Endothelial cell of umbilical vein (primary cell): ENCODE data around the gene PLPPR4. TPM values are rescaled to one million over a fixed set of nuclear protein-coding genes. Genes with fewer than 3 reads are reported as not detected.

ENCODE experiments used
- BruUV-seq: library from RNA; stranded (reverse); fragments of 400-500 nt; replicated peaks from 2 replicates; lab custom pipeline; 2021; lab: Mats Ljungman, UMichigan
- CTCF ChIA-PET: fragments of 300-600, 350-600 bp; sonication (Branson Sonifier 250); formaldehyde crosslinking; loops from one replicate; lab custom pipeline; 2021; ENCODE audit warnings: antibody characterized with exemption, inconsistent platforms; lab: Charles Lee
- POLR2A ChIA-PET: fragments of 300-600, 350-600 bp; sonication (Branson Sonifier 250); formaldehyde crosslinking; loops from one replicate; lab custom pipeline; 2021; ENCODE audit warnings: antibody characterized with exemption, inconsistent platforms; lab: Charles Lee
- DNase-seq: peaks from one replicate; pipeline ENCODE4 v3.0.0-alpha.2; 2011; ENCODE audit warnings: low read depth, low spot score
- FAIRE-seq: peaks from 2 replicates; lab custom pipeline; 2011; peaks lifted over from hg19 to GRCh38; lab: Jason Lieb, UNC
- H2AFZ ChIP-seq: 2 replicates; pipeline ENCODE4 v1.6.0; 2012; ENCODE audit warnings: low read depth, low read length, control low read depth, inconsistent platforms
- H3K27ac ChIP-seq: 2 replicates; pipeline ENCODE4 v1.5.1; 2011; ENCODE audit warnings: low read depth, mild to moderate bottlenecking, control low read depth, low read length, moderate library complexity; ENCODE audit not compliant: insufficient read depth
- H3K27me3 ChIP-seq, 2 experiments: 2 replicates each; pipeline versions ENCODE4 v1.6.0 to v1.6.1; 2011; ENCODE audit warnings: low read length in 2 of 2, mixed read lengths in 1 of 2; ENCODE audit not compliant: control insufficient read depth in 2 of 2, insufficient read depth in 2 of 2
- H3K36me3 ChIP-seq, 2 experiments: 2 replicates in 1 of 2; 3 replicates in 1 of 2; pipeline ENCODE4 v1.5.1; 2011; ENCODE audit warnings: low read length in 2 of 2, mild to moderate bottlenecking in 1 of 2, moderate library complexity in 1 of 2; ENCODE audit not compliant: control insufficient read depth in 2 of 2, insufficient read depth in 2 of 2; ENCODE audit errors: extremely low read depth in 1 of 2
- H3K4me1 ChIP-seq: 3 replicates; pipeline ENCODE4 v1.5.1; 2011; ENCODE audit warnings: mild to moderate bottlenecking, low read length; ENCODE audit not compliant: control insufficient read depth, insufficient read depth; ENCODE audit errors: extremely low read depth
- H3K4me2 ChIP-seq: 2 replicates; pipeline ENCODE4 v1.6.1; 2011; ENCODE audit warnings: low read length, control low read depth, mixed read lengths; ENCODE audit not compliant: insufficient read depth
- H3K4me3 ChIP-seq, 3 experiments: fragments of 200-600 bp in 1 of 3; sonication (generic), shearing (Covaris generic) in 1 of 3; replicated peaks in 1 of 3; 2 replicates each; pipeline ENCODE4 v1.5.1; 2011 to 2016; ENCODE audit warnings: control low read depth in 3 of 3, low read length in 3 of 3, mild to moderate bottlenecking in 2 of 3, inconsistent platforms in 1 of 3, low read depth in 1 of 3, moderate library complexity in 1 of 3; ENCODE audit not compliant: insufficient read depth in 1 of 3
- H3K79me2 ChIP-seq: 2 replicates; pipeline ENCODE4 v1.6.0; 2012; ENCODE audit warnings: low read length, inconsistent platforms; ENCODE audit not compliant: control insufficient read depth, insufficient read depth
- H3K9ac ChIP-seq: replicated peaks from 2 replicates; pipeline ENCODE3; 2011; ENCODE audit warnings: low read length, control low read depth; ENCODE audit not compliant: insufficient read depth; ENCODE audit errors: extremely low read depth
- H3K9me1 ChIP-seq: replicated peaks from 3 replicates; pipeline ENCODE4 v1.6.0; 2011; ENCODE audit warnings: mild to moderate bottlenecking, low read length; ENCODE audit not compliant: control insufficient read depth, insufficient read depth; ENCODE audit errors: extremely low read depth
- H3K9me3 ChIP-seq: replicated peaks from 2 replicates; pipeline ENCODE4 v1.5.1; 2012; ENCODE audit warnings: low read length, inconsistent platforms; ENCODE audit not compliant: control insufficient read depth, insufficient read depth
- H4K20me1 ChIP-seq: replicated peaks from 2 replicates; pipeline ENCODE3; 2011; ENCODE audit warnings: mild to moderate bottlenecking, low read length; ENCODE audit not compliant: control insufficient read depth, insufficient read depth; ENCODE audit errors: extremely low read depth
- EZH2 ChIP-seq: IDR thresholded peaks from 2 replicates; pipeline ENCODE4 v1.6.1; 2012; ENCODE audit warnings: borderline replicate concordance, low read depth, mild to moderate bottlenecking, moderate library complexity, low read length, inconsistent platforms; ENCODE audit not compliant: severe bottlenecking
- FOS ChIP-seq: IDR thresholded peaks from 2 replicates; pipeline ENCODE4 v1.6.1; 2011; ENCODE audit warnings: mild to moderate bottlenecking, low read length, moderate library complexity, borderline replicate concordance; ENCODE audit not compliant: insufficient read depth
- GATA2 ChIP-seq: IDR thresholded peaks from 2 replicates; pipeline ENCODE4 v1.7.0; 2011; ENCODE audit warnings: low read depth, mild to moderate bottlenecking, moderate library complexity, mixed read lengths, low read length; ENCODE audit not compliant: insufficient read length, insufficient read depth
- JUN ChIP-seq: IDR thresholded peaks from 2 replicates; pipeline ENCODE4 v1.6.1; 2011; ENCODE audit warnings: borderline replicate concordance, low read depth; ENCODE audit not compliant: insufficient read length, insufficient read depth
- MYC ChIP-seq: IDR thresholded peaks from one replicate; pipeline ENCODE4 v1.6.1; 2011; ENCODE audit warnings: mild to moderate bottlenecking, low read depth, low read length
- POLR2A ChIP-seq: IDR thresholded peaks from 2 replicates; pipeline ENCODE4 v1.6.1; 2012; ENCODE audit warnings: low read depth, mild to moderate bottlenecking, control low read depth, low read length
- POLR2AphosphoS5 ChIP-seq: IDR thresholded peaks from 2 replicates; pipeline ENCODE4 v1.6.1; 2012; ENCODE audit warnings: low read depth, mild to moderate bottlenecking, control low read depth, low read length, moderate library complexity; ENCODE audit not compliant: insufficient read depth
- dilution Hi-C: fragments of 300-500 bp; cut with MboI; formaldehyde crosslinking; loops from one replicate; pipeline ENCODE4 v1.15.0; 2019; ENCODE audit warnings: low sequenced_read_pairs; ENCODE audit not compliant: extremely low pct_ligation_motif_present
- intact Hi-C: fragments of 100-400 bp; cut with micrococcal nuclease; formaldehyde crosslinking; loops from one replicate; pipeline ENCODE4 v1.10.0; 2022
- polyA plus RNA-seq, 4 experiments: library from polyadenylated mRNA; depleted of rRNA in 3 of 4; stranded (reverse) in 3 of 4; unstranded in 1 of 4; fragments of >200 nt; gene quantifications; 2 replicates each; pipeline versions ENCODE4 v1.2.1 to v1.2.3, GENCODE V29; 2011 to 2012; ENCODE audit warnings: missing spikeins in 1 of 4
- total RNA-seq: library from RNA; stranded (reverse); gene quantifications from 2 replicates; pipeline ENCODE4 v1.2.3, GENCODE V29; 2021
- TF ChIP-seq, protein P1 (sequence below), 2 donors: IDR thresholded peaks; 1 replicate in 1 of 2; 2 replicates in 1 of 2; pipeline ENCODE4 v1.5.1; 2011; ENCODE audit warnings: low read length in 2 of 2, mild to moderate bottlenecking in 2 of 2, moderate library complexity in 2 of 2, control low read depth in 1 of 2, inconsistent platforms in 1 of 2, low read depth in 1 of 2; ENCODE audit not compliant: insufficient read depth in 1 of 2; ENCODE audit errors: extremely low read depth in 1 of 2
- TF ChIP-seq, protein P2 (sequence below): IDR thresholded peaks from 2 replicates; pipeline ENCODE4 v1.6.1; 2011; ENCODE audit not compliant: insufficient read depth, insufficient read length

Gene PLPPR4
- total and polyA plus RNA-seq, 2 donors (not counting 3 experiments of a cell fraction or from before 2014, with no cell fraction given) = not detected

DNA sequence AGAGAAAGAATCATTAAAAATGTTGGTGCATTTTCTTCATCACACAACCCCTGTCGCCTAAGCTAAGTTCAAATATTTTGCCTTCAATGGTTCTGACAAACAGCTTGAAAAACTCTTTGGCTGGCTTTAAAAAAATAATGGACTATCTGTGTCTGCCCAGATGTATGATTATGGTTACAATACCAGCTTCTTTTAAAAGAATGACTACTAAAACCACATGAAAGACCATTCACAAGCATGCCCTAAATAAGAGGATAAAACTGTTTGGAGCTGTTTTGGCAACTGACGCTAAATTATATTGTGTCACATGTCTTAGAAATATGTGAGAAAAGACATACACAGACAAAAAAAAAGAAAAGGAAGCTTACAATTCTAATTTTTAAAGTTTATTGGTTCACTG lies 23.7 kb upstream of the PLPPR4 start:
- Histone ChIP-seq H3K27me3 (peaks cover 3 to 10% of the 10 kb centered on the region in 2 experiments), H3K36me3 (no peaks in the 10 kb centered on the region), H3K4me1 (no peaks in the 10 kb centered on the region), H2AFZ (no peak overlapping the region), H3K79me2 (no peaks in the 10 kb centered on the region), H3K4me3 (no peak overlapping the region), H3K9me3 (no peaks in the 10 kb centered on the region), H3K9me1 (no peaks in the 10 kb centered on the region), H4K20me1 (no peaks in the 10 kb centered on the region), H3K4me2 (no peak overlapping the region), H3K9ac (no peak overlapping the region), H3K27ac (no peak overlapping the region)
- dilution Hi-C loops (no loop called here), intact Hi-C loops (no loop called here)
- no TSS peak for BruUV-seq
- DNase-seq (no peak), FAIRE-seq (no peak)
- CTCF ChIA-PET = interaction anchor here (0.9 to 1.2 kb wide), 2 partner anchors 9 to 12 kb away, joined by 3 to 4 read pairs; no protein-coding TSS in a partner anchor
- POLR2A ChIA-PET = no interaction called here
- TF ChIP-seq, protein P1, sequence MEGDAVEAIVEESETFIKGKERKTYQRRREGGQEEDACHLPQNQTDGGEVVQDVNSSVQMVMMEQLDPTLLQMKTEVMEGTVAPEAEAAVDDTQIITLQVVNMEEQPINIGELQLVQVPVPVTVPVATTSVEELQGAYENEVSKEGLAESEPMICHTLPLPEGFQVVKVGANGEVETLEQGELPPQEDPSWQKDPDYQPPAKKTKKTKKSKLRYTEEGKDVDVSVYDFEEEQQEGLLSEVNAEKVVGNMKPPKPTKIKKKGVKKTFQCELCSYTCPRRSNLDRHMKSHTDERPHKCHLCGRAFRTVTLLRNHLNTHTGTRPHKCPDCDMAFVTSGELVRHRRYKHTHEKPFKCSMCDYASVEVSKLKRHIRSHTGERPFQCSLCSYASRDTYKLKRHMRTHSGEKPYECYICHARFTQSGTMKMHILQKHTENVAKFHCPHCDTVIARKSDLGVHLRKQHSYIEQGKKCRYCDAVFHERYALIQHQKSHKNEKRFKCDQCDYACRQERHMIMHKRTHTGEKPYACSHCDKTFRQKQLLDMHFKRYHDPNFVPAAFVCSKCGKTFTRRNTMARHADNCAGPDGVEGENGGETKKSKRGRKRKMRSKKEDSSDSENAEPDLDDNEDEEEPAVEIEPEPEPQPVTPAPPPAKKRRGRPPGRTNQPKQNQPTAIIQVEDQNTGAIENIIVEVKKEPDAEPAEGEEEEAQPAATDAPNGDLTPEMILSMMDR (IDR thresholded peaks at IDR 0.05; ENCODE audit: extremely low read depth in 1 of 2, insufficient read depth in 1 of 2, low read depth in 1 of 2, low read length in 2 of 2) = no peak
- TF ChIP-seq EZH2 = no peak
- TF ChIP-seq GATA2 = no peak
- TF ChIP-seq MYC = no peak
- TF ChIP-seq, protein P2, sequence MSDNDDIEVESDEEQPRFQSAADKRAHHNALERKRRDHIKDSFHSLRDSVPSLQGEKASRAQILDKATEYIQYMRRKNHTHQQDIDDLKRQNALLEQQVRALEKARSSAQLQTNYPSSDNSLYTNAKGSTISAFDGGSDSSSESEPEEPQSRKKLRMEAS = no peak
- TF ChIP-seq FOS = no peak
- TF ChIP-seq POLR2A = no peak
- no peak for TF ChIP-seq POLR2AphosphoS5
- no peak for TF ChIP-seq JUN
